Left lung (tissue), 10 donors: Measurements from ENCODE around the gene PAFAH1B2. TPM values are rescaled to one million over a fixed set of nuclear protein-coding genes. Genes with fewer than 3 reads are reported as not detected.

Source experiments
- ATAC-seq: fragments of 200-7000 bp; cut with Tn5 transposase; one replicate; pipeline ENCODE4 v1.9.1; 2020; ENCODE audit warnings: moderate library complexity
- DNase-seq, 4 donors: peaks; one replicate each; pipeline ENCODE4 v3.0.0-alpha.2; 2013 to 2020
- H3K27ac ChIP-seq, 2 donors: fragments of 200-600 bp; sonication (generic) in 1 of 2; one replicate each; pipeline versions ENCODE4 v1.5.0 to v1.8.0; 2020 to 2021
- H3K27me3 ChIP-seq, 2 donors: fragments of 200-600 bp; sonication (generic) in 1 of 2; one replicate each; pipeline versions ENCODE4 v1.5.0 to v1.8.0; 2020 to 2021
- H3K36me3 ChIP-seq, 2 donors: fragments of 200-600 bp; sonication (generic) in 1 of 2; one replicate each; pipeline versions ENCODE4 v1.5.0 to v1.8.0; 2020 to 2021
- H3K4me1 ChIP-seq, 2 donors: fragments of 200-600 bp; one replicate each; pipeline ENCODE4 v1.8.0; 2021
- H3K4me3 ChIP-seq, 2 donors: fragments of 200-600 bp; sonication (generic) in 1 of 2; one replicate each; pipeline versions ENCODE4 v1.5.0 to v1.8.0; 2020 to 2021; ENCODE audit warnings: mild to moderate bottlenecking in 1 of 2
- H3K9me3 ChIP-seq, 2 donors: fragments of 200-600 bp; sonication (generic) in 1 of 2; one replicate each; pipeline versions ENCODE4 v1.5.0 to v1.8.0; 2020 to 2021
- intact Hi-C, 2 donors: fragments of 100-400 bp; cut with DNase I; formaldehyde crosslinking; loops; one replicate each; pipeline versions ENCODE4 v1.11.2 to v1.14.2; 2022
- polyA plus RNA-seq, 6 donors: library from polyadenylated mRNA; unstranded; fragments of 120-200 nt; gene quantifications; one replicate each; pipeline ENCODE4 v1.2.1, GENCODE V29; 2013; ENCODE audit not compliant: insufficient read length in 6 of 6
- total RNA-seq, 2 donors: library from RNA; stranded (reverse); fragmentation: NEBNext Ultra II Directional; extraction: Animal tissue kit (Norgen Biotek cat#: 25700); gene quantifications; one replicate each; pipeline ENCODE4 v1.2.1, GENCODE V29; 2021
- TF ChIP-seq, protein P1 (sequence below), 2 donors: fragments of 200-600 bp; sonication (generic) in 1 of 2; IDR thresholded peaks; one replicate each; pipeline versions ENCODE4 v1.5.0 to v1.8.0; 2021; ENCODE audit warnings: antibody characterized with exemption in 2 of 2
- donor health status: DM: no; HTN: yes; CAD: no.
- donor health status: DM: no; HTN: no; CAD: no.

Gene PAFAH1B2
- total and polyA plus RNA-seq, 8 donors: 58.9 to 82.3 (median 67.5) TPM

DNA sequence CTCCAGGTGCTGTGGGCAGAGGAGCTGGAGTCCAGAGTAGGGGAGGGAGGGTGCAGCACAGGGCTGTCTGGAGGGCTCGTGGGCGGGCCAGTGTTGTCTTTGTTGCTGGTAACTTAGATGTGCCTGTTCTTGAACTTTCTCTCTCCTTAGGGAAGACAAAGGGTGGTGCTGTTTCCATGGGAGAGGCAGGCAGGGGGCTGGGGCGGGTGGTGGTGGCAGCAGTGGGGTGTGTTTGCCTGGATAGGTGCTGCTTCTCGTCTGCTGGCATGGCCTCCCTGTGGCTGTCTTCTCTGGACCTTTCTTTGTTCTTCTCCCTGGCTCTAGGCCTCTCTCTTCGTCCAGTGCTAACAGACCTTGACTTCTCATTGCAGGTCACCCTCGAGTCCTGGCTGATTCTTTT is 42.9 kb downstream of the PAFAH1B2 start:
- Histone ChIP-seq H3K9me3 (no peaks in the 10 kb centered on the region), H3K27me3 (no peaks in the 10 kb centered on the region), H3K27ac (no peak overlapping the region), H3K36me3 (peaks cover 0 to 67% of the 10 kb centered on the region in 2 donors), H3K4me3 (no peak overlapping the region), H3K4me1 (peaks cover 0 to 28% of the 10 kb centered on the region in 2 donors)
- ATAC-seq (no peak), DNase-seq (peak in 1 of 4 donors; percentile 47)
- intact Hi-C loops: no loop called here
- TF ChIP-seq, protein P1, sequence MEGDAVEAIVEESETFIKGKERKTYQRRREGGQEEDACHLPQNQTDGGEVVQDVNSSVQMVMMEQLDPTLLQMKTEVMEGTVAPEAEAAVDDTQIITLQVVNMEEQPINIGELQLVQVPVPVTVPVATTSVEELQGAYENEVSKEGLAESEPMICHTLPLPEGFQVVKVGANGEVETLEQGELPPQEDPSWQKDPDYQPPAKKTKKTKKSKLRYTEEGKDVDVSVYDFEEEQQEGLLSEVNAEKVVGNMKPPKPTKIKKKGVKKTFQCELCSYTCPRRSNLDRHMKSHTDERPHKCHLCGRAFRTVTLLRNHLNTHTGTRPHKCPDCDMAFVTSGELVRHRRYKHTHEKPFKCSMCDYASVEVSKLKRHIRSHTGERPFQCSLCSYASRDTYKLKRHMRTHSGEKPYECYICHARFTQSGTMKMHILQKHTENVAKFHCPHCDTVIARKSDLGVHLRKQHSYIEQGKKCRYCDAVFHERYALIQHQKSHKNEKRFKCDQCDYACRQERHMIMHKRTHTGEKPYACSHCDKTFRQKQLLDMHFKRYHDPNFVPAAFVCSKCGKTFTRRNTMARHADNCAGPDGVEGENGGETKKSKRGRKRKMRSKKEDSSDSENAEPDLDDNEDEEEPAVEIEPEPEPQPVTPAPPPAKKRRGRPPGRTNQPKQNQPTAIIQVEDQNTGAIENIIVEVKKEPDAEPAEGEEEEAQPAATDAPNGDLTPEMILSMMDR (IDR thresholded peaks at IDR 0.05): no peak

DNA sequence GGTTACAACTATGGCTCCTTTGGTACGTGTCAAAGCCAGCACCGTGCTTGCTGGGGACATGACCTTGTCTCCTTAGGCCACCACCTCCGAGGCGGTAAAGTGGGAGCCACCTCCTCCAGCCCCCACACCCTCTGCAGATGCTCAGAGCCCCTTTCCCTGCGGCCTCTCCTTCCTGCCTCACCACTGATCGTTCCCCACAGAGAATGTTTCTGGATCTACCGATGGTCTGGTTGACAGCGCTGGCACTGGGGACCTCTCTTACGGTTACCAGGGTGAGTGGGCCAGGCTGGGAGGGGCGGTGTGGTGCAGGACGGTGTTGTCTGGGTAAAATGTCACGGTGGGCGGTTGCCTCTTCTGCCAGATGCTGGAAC is 43.3 kb downstream of the PAFAH1B2 start:
- intact Hi-C loops: no loop called here
- peaks cover 0 to 67% of the 10 kb centered on the region in 2 donors for H3K36me3 ChIP-seq
- H3K9me3 ChIP-seq: no peaks in the 10 kb centered on the region
- no peak for ATAC-seq
- H3K4me3 ChIP-seq: no peak overlapping the region
- peaks cover 0 to 28% of the 10 kb centered on the region in 2 donors for H3K4me1 ChIP-seq
- TF ChIP-seq, protein P1 (IDR thresholded peaks at IDR 0.05): no peak
- H3K27ac ChIP-seq: no peak overlapping the region
- peak in 1 of 4 donors; percentile 51 for DNase-seq
- H3K27me3 ChIP-seq: no peaks in the 10 kb centered on the region

DNA sequence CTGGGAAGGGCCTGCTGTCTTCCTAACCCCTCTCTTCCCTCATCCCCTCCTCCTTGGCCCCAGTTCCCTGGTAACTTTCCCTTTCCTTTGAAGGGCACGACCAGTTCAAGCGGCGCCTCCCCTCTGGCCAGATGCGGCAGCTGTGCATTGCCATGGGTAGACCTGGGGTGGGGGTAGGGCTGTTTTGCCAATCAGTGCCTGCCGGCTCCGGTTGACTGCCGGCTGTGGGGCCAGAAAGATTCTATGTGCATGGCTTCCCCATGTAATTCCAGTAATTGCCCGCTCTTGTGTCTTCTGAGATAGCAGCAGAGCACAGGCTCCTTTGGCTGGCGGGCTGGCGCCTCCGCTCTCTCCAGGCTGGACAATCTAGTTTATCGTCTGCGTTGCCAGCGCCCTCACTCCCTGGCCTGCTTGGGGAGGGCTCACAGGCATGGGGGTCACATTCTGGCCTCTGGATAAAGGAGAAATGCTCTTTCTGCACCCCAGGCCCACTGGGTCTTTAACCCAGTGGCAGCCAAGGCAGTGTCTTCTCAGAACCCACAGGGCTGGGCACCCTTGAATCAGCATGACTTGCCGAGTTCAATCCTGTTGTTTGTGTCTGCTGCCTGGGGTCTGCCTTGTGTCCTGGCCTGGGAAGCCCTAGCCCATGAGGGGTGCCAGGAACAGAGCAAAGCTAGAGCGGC is 43.9 kb downstream of the PAFAH1B2 start:
- DNase-seq (peak in 2 of 4 donors; percentile 32 to 51), ATAC-seq (no peak)
- H3K36me3 ChIP-seq: peaks cover 0 to 67% of the 10 kb centered on the region in 2 donors
- no peaks in the 10 kb centered on the region for H3K9me3 ChIP-seq
- H3K4me1 ChIP-seq: peaks cover 0 to 28% of the 10 kb centered on the region in 2 donors
- TF ChIP-seq, protein P1 (IDR thresholded peaks at IDR 0.05): no peak
- H3K27ac ChIP-seq: peak overlapping the region; percentile 26 to 48
- intact Hi-C loops: no loop called here
- H3K27me3 ChIP-seq: no peaks in the 10 kb centered on the region
- no peak overlapping the region for H3K4me3 ChIP-seq

DNA sequence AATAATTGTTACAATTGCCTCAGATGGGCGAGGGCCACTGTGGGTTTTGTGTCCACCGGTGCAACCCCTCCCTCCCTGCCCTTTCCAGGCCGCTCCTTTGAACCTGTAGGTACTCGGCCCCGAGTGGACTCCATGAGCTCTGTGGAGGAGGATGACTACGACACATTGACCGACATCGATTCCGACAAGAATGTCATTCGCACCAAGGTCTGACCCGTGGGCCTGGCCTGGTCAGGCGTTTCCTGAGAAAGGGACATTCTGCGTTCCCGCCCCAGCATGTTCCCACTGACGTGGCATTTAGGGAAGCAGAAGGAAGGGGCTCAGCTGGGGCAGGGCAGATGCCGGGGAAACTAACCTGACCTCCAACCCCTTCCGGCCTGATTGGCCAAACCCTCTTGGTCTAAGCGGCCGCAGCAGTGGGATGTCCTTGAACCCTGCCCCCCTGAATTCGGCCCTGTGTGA is 44.6 kb downstream of the PAFAH1B2 start:
- DNase-seq (peak in 1 of 4 donors; percentile 79), ATAC-seq (peak; percentile 11)
- intact Hi-C loops: no loop called here
- Histone ChIP-seq H3K27ac (peak overlapping the region; percentile 26 to 48), H3K27me3 (no peaks in the 10 kb centered on the region), H3K36me3 (peaks cover 0 to 69% of the 10 kb centered on the region in 2 donors), H3K4me1 (peaks cover 0 to 28% of the 10 kb centered on the region in 2 donors), H3K9me3 (no peaks in the 10 kb centered on the region), H3K4me3 (no peak overlapping the region)
- TF ChIP-seq, protein P1 (IDR thresholded peaks at IDR 0.05): no peak

DNA sequence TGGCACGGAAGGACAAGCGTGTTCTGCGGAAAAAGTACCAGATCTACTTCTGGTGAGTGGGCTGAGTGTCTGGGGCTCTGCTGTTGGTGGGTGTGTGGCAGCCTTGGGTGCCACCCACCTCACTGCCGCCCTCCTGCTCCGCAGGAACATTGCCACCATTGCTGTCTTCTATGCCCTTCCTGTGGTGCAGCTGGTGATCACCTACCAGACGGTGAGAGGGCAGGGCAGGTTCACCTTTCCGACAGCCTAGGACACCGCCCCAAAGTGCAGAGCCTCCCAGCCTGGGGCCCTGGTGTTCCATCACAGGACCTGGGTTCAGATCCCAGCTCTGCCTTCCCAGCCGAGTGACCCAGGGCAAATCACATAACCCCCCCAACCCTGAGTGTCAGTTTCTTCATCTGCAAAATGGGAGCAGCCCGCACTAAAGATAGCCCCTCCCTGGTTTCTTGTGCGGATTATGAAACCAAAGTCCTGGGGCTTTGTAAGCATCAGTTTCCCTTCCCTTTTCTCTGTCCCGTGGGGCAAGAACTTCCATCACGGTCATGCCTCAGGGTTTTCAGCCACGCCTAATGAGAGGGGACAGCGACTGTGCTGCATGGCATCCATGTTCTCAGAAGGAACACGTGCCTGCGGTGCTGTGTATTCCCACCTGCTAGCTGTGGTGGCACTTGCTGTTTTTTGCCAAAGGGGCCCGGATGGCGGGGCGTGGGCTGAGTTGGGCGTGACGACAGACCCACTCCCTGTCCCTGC is 45.3 kb downstream of the PAFAH1B2 start:
- ATAC-seq (peak; percentile 38), DNase-seq (peak in 2 of 4 donors; percentile 53 to 80)
- Histone ChIP-seq H3K9me3 (no peaks in the 10 kb centered on the region), H3K27me3 (no peaks in the 10 kb centered on the region), H3K4me3 (no peak overlapping the region), H3K36me3 (peaks cover 0 to 70% of the 10 kb centered on the region in 2 donors), H3K27ac (peak overlapping the region; percentile 47 to 48), H3K4me1 (peaks cover 0 to 28% of the 10 kb centered on the region in 2 donors)
- intact Hi-C loops: no loop called here
- TF ChIP-seq, protein P1 (IDR thresholded peaks at IDR 0.05): no peak
